HL-60 (cell line): ENCODE data around the gene LIN7B.

Experiments used
- DNase-seq, 2 experiments: peaks; one replicate each; pipeline ENCODE4 v3.0.0-alpha.2; 2010 to 2020; ENCODE audit warnings: low read depth in 1 of 2, low spot score in 1 of 2
- H3K27ac ChIP-seq: fragments of 250-450 bp; sonication (Bioruptor Pico); replicated peaks from 2 replicates; pipeline ENCODE4 v1.5.1; 2020; ENCODE audit warnings: mild to moderate bottlenecking, moderate library complexity
- H3K27me3 ChIP-seq: fragments of 250-450 bp; sonication (Bioruptor Pico); 2 replicates; pipeline ENCODE4 v1.5.1; 2021; ENCODE audit warnings: mild to moderate bottlenecking, moderate library complexity; ENCODE audit not compliant: insufficient read depth, poor library complexity, severe bottlenecking
- H3K4me3 ChIP-seq: replicated peaks from 2 replicates; pipeline ENCODE4 v1.5.1; 2011; ENCODE audit warnings: mild to moderate bottlenecking, control low read depth, low read length; ENCODE audit not compliant: insufficient read depth
- GABPA ChIP-seq: IDR thresholded peaks from 2 replicates; pipeline ENCODE4 v1.6.1; 2012; ENCODE audit warnings: low read depth
- POLR2AphosphoS5 ChIP-seq: IDR thresholded peaks from 2 replicates; pipeline ENCODE4 v1.6.1; 2012; ENCODE audit warnings: low read depth
- SPI1 ChIP-seq: IDR thresholded peaks from 2 replicates; pipeline ENCODE4 v1.6.1; 2012; ENCODE audit warnings: low read depth, mild to moderate bottlenecking, borderline replicate concordance
- TF ChIP-seq, protein P1 (sequence below): IDR thresholded peaks from one replicate; pipeline ENCODE4 v1.5.1; 2011; ENCODE audit warnings: low read length, control low read depth, inconsistent platforms; ENCODE audit not compliant: insufficient read depth
- TF ChIP-seq, protein P2 (sequence below): IDR thresholded peaks from 2 replicates; pipeline ENCODE4 v1.6.1; 2012; ENCODE audit warnings: low read depth; ENCODE audit not compliant: insufficient replicate concordance

Gene LIN7B

DNA sequence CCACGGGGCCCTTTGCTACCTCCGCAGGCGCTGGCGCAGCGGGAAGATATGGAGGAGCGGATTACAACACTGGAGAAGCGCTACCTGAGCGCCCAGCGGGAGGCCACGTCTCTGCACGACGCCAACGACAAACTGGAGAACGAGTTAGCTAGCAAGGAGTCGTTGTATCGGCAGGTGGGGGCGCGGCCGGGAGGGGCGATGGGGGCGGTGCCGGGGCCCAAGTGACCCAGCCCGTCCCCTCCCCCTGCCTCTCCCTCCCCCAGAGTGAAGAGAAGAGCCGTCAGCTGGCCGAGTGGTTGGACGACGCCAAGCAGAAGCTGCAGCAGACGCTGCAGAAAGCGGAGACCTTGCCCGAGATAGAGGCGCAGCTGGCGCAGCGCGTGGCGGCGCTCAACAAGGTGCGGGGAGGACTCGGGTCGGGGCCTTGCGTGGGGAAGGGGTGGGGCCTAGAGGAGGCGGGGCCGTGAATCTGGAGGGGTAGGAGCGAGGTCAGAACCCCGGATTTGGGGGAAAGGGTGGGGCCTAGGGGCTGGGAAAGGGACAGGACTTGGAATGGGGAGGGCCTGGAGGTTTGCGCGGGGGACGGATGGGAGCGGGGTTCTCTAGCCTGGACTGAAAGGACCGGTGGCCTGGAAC, 18.9 kb downstream of the LIN7B start:
- Histone ChIP-seq H3K4me3 (no peak overlapping the region), H3K27me3 (no peaks in the 10 kb centered on the region), H3K27ac (no peak overlapping the region)
- TF ChIP-seq, protein P1, sequence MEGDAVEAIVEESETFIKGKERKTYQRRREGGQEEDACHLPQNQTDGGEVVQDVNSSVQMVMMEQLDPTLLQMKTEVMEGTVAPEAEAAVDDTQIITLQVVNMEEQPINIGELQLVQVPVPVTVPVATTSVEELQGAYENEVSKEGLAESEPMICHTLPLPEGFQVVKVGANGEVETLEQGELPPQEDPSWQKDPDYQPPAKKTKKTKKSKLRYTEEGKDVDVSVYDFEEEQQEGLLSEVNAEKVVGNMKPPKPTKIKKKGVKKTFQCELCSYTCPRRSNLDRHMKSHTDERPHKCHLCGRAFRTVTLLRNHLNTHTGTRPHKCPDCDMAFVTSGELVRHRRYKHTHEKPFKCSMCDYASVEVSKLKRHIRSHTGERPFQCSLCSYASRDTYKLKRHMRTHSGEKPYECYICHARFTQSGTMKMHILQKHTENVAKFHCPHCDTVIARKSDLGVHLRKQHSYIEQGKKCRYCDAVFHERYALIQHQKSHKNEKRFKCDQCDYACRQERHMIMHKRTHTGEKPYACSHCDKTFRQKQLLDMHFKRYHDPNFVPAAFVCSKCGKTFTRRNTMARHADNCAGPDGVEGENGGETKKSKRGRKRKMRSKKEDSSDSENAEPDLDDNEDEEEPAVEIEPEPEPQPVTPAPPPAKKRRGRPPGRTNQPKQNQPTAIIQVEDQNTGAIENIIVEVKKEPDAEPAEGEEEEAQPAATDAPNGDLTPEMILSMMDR = no peak
- TF ChIP-seq GABPA = no peak
- TF ChIP-seq POLR2AphosphoS5 = no peak
- TF ChIP-seq SPI1 = no peak
- TF ChIP-seq, protein P2, sequence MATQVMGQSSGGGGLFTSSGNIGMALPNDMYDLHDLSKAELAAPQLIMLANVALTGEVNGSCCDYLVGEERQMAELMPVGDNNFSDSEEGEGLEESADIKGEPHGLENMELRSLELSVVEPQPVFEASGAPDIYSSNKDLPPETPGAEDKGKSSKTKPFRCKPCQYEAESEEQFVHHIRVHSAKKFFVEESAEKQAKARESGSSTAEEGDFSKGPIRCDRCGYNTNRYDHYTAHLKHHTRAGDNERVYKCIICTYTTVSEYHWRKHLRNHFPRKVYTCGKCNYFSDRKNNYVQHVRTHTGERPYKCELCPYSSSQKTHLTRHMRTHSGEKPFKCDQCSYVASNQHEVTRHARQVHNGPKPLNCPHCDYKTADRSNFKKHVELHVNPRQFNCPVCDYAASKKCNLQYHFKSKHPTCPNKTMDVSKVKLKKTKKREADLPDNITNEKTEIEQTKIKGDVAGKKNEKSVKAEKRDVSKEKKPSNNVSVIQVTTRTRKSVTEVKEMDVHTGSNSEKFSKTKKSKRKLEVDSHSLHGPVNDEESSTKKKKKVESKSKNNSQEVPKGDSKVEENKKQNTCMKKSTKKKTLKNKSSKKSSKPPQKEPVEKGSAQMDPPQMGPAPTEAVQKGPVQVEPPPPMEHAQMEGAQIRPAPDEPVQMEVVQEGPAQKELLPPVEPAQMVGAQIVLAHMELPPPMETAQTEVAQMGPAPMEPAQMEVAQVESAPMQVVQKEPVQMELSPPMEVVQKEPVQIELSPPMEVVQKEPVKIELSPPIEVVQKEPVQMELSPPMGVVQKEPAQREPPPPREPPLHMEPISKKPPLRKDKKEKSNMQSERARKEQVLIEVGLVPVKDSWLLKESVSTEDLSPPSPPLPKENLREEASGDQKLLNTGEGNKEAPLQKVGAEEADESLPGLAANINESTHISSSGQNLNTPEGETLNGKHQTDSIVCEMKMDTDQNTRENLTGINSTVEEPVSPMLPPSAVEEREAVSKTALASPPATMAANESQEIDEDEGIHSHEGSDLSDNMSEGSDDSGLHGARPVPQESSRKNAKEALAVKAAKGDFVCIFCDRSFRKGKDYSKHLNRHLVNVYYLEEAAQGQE = no peak
- no peak for DNase-seq

DNA sequence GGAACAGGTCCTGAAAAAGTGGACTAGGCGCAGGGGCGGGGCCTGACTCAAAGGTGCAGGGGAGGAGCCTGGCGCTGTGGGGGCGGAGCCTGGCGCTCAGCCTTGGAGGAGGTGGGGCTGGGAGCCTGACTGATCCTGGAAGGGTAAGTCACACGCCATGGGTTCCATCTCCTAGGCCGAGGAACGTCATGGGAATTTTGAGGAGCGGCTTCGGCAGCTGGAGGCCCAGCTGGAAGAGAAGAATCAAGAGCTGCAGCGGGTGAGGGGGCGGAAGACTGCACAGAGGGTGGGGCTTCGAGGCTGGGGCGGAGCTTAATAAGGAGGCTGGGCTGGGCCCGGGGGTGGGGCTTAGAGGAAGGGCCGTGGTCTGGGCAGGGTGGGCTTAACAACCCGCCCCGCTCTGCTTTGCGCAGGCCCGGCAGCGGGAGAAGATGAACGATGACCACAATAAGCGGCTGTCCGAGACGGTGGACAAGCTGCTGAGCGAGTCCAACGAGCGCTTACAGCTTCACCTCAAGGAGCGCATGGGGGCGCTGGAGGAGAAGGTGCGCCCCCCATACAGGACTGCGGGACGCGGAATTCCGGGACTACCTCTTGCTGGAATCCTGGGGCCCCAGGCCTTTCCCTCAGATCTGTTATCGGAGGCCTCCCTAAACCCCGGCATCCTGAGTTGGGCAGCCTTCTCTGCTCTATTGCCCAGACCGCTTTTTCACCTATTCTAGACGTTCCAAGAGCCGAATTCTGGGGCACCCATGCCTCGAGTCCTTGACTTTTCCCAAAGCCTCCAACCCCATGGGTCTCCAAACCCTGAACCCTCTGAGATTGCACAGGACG, 19.7 kb downstream of the LIN7B start:
- TF ChIP-seq, protein P1 = no peak
- TF ChIP-seq POLR2AphosphoS5 (no peak), SPI1 (no peak), GABPA (no peak)
- TF ChIP-seq, protein P2 = no peak
- Histone ChIP-seq H3K4me3 (no peak overlapping the region), H3K27ac (no peak overlapping the region), H3K27me3 (no peaks in the 10 kb centered on the region)
- DNase-seq = no peak

DNA sequence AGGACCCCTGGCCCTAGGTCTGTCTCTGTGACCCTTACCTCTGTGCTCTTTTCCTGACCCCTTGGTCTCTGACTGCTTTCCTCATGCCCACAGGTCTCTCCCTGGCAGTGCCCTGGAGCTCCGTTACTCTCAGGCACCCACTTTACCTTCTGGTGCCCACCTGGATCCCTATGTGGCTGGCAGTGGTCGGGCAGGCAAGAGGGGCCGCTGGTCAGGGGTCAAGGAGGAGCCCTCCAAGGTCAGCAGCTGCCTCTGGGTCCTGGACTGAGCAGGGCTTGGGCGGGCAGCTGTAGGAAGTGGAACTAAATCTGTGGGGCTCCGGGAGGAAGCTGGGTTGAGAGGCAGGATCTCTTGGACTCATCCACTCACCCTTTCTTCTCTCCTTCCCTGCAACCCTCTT, 21.5 kb downstream of the LIN7B start:
- no peak for DNase-seq
- TF ChIP-seq, protein P2 = no peak
- TF ChIP-seq GABPA (no peak), POLR2AphosphoS5 (no peak), SPI1 (no peak)
- TF ChIP-seq, protein P1 = no peak
- no peaks in the 10 kb centered on the region for H3K27me3 ChIP-seq
- H3K27ac ChIP-seq = no peak overlapping the region
- H3K4me3 ChIP-seq = no peak overlapping the region
